Measurements from ENCODE around the gene SLC35E2B. TPM values are rescaled to one million over a fixed set of nuclear protein-coding genes. Genes with fewer than 3 reads are reported as not detected.
"Not testable (repeated sequence)": the region's sequence is repeated elsewhere in the genome, so short reads cannot be mapped to it uniquely, and the experiment has no call there.

Gene SLC35E2B
- total and polyA plus RNA-seq, 9 donors, result 24.7 to 59.2 (median 40.1) TPM

DNA sequence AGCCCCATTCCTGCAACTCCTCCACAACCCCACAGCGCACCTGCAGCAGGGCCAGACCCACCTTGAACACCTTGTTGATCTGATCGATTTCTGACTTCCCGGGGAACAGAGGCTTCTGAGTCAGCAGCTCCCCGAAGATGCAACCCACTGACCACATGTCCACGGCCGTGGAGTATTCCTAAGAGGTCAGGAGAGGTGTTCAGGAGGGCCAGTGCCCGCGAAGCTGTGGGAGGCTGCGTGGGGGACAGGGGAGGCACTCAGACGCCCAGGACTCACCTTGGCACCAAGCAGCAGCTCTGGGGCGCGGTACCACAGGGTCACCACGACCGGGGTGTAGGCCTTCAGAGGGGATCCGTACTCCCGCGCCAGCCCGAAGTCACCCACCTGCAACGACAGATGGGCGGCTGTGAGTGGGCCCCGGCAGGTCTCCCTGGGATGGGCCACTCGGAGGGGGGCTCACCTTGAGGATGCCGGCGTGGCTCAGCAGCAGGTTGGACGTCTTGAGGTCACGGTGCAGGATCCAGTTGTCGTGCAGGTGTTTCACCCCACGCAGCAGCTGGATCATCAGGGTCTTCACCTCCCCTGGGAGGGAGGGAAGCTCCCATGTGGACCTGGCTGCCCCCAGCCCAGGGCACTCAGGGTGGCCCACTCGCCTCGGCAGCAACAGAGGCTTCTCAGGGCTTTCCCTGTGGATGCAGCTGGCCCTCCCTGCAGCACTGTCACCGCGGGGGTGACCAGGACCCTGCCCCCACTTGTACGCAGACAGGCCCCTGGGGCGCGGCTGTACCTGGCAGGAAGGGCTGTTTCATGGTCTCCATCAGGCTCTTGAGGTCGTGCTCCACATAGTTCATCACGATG lies 55.7 kb downstream of the SLC35E2B start:
- H3K4me1 ChIP-seq (ENCODE audit: insufficient read depth); intact Hi-C loops (cut with DNase I); H3K4me3 ChIP-seq; H3K27ac ChIP-seq; H3K36me3 ChIP-seq; H3K9me3 ChIP-seq; H3K27me3 ChIP-seq: not testable (repeated sequence)
- peak in 2 of 5 donors; percentile 32 to 36 for DNase-seq
- WGBS, 3 donors, result 83 to 89% (median 87%) methylated on average over 36 to 37 of the region's 37 CpGs

DNA sequence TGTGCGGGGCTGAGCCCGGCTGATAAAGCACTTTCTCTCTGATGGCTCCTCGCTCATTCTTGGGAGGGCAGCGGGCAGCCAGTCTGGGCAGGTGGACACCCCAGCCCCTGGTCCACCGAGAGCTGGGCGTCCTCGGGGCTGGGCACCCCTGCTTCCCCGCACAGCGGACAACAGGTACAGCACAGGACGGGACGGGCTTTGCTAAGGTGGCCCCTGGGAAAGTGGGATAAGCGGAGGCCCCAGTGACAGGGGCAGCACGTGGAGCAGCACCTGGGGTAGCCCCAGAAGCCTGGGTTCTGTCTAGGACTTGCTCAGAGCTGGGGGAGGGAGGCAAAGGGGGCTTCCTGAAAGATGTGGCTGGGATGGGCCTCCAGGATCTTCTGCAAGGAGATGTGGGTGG lies 58.0 kb downstream of the SLC35E2B start:
- H3K36me3 ChIP-seq; H3K27me3 ChIP-seq; H3K4me3 ChIP-seq; H3K27ac ChIP-seq; intact Hi-C loops (cut with DNase I); H3K4me1 ChIP-seq (ENCODE audit: insufficient read depth); H3K9me3 ChIP-seq: not testable (repeated sequence)
- 87 to 95% methylated on average over 8 to 9 of the region's 13 CpGs; no CpG with 5 or more reads in 1 of the 3 donors for WGBS, 3 donors
- peak in 3 of 5 donors; percentile 38 to 42 (median 40) for DNase-seq

DNA sequence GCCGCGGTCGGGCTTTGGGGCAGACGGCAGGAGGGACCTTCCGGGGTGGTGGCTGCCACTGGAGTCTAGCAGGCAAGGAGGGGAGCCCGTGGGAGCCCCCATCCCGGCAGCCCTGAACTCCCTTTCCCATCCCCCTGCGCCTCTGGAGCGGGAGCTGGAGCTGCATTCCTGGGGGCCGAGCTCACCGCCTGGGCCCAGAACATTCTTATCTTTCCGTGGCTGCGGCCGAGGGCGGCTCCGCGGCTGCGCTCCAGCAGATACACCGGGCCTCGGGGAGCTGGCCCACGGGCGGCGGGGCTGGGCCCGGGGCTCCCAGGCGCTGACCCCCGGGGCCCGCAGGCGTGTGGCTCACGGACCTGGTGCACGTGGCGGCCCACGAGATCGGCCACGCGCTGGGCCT lies 59.2 kb downstream of the SLC35E2B start:
- H3K9me3 ChIP-seq; H3K4me3 ChIP-seq; H3K36me3 ChIP-seq; DNase-seq; H3K4me1 ChIP-seq (ENCODE audit: insufficient read depth); H3K27me3 ChIP-seq; H3K27ac ChIP-seq; intact Hi-C loops (cut with DNase I): not testable (repeated sequence)
- no CpG with 5 or more reads among the region's 35 CpGs for WGBS, 3 donors

DNA sequence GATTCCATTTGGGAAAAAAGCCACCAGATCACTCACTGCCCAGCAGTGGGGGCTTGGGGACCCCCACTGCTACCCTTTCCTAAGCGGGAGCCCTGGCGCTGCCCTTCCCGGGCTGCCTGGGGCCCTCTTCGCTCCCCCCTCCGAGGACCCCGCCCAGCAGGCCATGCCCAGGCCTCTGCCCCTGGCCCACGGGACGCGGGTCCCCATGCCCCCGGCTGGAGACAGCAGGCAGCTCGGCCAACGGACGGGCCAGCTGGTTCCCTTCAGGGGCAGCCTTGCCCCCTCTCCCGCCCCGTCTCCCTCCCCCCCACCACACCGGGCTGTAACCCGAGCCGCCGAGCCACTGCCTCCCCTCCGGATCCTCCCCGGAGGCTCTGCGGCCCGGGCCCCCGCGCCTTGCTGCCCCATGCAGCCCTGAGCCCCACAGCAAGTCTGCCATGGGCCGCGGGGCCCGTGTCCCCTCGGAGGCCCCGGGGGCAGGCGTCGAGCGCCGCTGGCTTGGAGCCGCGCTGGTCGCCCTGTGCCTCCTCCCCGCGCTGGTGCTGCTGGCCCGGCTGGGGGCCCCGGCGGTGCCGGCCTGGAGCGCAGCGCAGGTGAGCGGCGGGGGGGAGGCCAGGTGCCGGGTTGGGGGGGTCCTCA lies 60.7 kb downstream of the SLC35E2B start, which contains the start of gene MMP23B:
Gene MMP23B, plus strand, starts transcription at position 392 of the 639 bp plus-strand sequence. Its CDS starts 46 bp downstream, at position 438.
- TF ChIP-seq, protein P1, sequence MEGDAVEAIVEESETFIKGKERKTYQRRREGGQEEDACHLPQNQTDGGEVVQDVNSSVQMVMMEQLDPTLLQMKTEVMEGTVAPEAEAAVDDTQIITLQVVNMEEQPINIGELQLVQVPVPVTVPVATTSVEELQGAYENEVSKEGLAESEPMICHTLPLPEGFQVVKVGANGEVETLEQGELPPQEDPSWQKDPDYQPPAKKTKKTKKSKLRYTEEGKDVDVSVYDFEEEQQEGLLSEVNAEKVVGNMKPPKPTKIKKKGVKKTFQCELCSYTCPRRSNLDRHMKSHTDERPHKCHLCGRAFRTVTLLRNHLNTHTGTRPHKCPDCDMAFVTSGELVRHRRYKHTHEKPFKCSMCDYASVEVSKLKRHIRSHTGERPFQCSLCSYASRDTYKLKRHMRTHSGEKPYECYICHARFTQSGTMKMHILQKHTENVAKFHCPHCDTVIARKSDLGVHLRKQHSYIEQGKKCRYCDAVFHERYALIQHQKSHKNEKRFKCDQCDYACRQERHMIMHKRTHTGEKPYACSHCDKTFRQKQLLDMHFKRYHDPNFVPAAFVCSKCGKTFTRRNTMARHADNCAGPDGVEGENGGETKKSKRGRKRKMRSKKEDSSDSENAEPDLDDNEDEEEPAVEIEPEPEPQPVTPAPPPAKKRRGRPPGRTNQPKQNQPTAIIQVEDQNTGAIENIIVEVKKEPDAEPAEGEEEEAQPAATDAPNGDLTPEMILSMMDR (IDR thresholded peaks at IDR 0.05), result no peak
- TF ChIP-seq POLR2A (IDR thresholded peaks at IDR 0.05) (no peak), EP300 (IDR thresholded peaks at IDR 0.05) (no peak)
- Histone ChIP-seq H3K36me3 (no peaks in the 10 kb centered on the region), H3K4me3 (no peak within 1 kb of the TSS), H3K27me3 (no peaks in the 10 kb centered on the region), H3K4me1 (ENCODE audit: insufficient read depth) (peaks cover 8% of the 10 kb centered on the region), H3K27ac (peak within 1 kb of the TSS; percentile 85 to 93), H3K9me3 (no peaks in the 10 kb centered on the region)
- intact Hi-C loops (cut with DNase I), result no loop called here
- peak; percentile 69 to 82 (median 77) for DNase-seq
- WGBS, 3 donors, result 2 to 3% (median 2%) methylated on average over 5 to 48 of the region's 48 CpGs

DNA sequence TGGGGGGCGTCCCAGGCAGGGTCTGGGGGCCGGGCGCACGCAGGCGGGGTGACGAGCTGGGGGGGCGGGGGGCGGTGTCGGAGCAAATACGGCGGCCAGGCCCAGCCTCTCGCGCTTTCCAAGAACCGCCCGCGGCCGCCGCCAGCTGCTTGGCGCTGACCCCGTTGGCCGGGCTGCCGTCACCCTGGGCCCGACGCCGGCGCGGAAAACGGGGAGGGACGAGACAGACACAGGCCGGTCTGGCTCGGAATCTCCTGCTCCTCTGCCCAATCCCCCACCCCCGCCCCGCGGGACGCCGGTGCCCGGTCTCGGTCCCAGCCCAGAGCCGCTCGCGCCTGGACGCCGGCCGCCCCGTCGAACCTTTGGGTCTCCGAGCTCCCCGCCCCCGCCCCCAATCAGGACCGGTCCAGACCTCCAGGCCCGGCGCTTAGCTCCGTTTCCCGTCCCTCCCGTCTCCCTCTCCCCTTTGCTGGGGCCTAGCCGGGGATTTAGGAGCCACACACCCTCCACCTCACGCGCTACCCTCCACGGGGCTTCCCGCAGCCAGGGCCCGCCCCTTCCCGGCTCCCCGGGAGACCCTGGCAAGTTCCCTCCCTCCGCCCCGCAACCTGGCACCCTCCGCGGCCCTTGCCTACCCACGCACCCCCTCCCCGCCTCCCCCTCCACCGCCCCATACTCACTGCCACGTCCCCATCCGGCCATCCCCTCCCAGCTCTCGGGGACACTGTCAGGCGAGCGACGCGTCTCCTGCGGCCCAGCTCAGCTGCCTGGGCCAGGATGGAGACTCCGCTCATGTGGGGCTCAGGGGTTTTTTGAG lies 61.4 kb downstream of the SLC35E2B start:
- TF ChIP-seq EP300 (IDR thresholded peaks at IDR 0.05), result no peak
- TF ChIP-seq, protein P1 (IDR thresholded peaks at IDR 0.05), result no peak
- TF ChIP-seq POLR2A (IDR thresholded peaks at IDR 0.05), result no peak
- intact Hi-C loops (cut with DNase I), result no loop called here
- Histone ChIP-seq H3K9me3 (no peaks in the 10 kb centered on the region), H3K4me1 (ENCODE audit: insufficient read depth) (peaks cover 8% of the 10 kb centered on the region), H3K27me3 (no peaks in the 10 kb centered on the region), H3K27ac (peak overlapping the region; percentile 85 to 93), H3K36me3 (no peaks in the 10 kb centered on the region), H3K4me3 (peak overlapping the region; percentile 0)
- peak; percentile 78 to 91 (median 87) for DNase-seq
- 3 to 4% (median 3%) methylated on average over 57 to 79 of the region's 79 CpGs for WGBS, 3 donors
